Cardiac ventricle fibroblast (primary cell): ENCODE data around the gene PWWP3B. TPM values are rescaled to one million over a fixed set of nuclear protein-coding genes. Genes with fewer than 3 reads are reported as not detected.

Experiments used
- total RNA-seq: library from RNA; depleted of rRNA; stranded (reverse); fragments of >200 nt; gene quantifications from 2 replicates; pipeline ENCODE4 v1.2.3, GENCODE V29; 2015

Gene PWWP3B
- 0.73 and 0.94 TPM in 2 replicates for total RNA-seq

DNA sequence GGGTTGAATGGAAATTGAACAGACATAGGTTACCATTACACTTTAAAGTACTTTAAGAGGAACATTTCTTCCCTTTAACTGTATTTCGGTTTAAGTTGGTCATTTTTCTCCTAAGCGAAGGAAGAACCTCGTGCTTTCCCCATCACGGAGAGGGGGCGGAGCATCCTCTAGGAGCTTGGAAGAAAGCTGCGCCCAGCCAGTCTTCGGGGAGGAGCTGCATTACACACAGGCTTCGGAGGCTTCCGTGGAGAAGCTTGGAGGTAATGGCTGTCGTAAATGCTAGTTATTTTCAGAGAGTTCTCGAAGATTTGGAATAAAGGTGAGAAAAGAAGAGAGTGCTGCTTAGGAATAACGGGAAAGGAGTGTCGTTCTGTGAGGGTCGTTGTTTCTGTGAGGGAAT, at the start of gene PWWP3B:
Gene PWWP3B, plus strand, starts transcription at position 199 of the 400 bp plus-strand sequence. CDS start 37,128 bp downstream, outside the sequence.

Other genes starting within 250 kb of the PWWP3B start
- not detected in 2 replicates for gene SERPINA7, start 129.6 kb upstream of the PWWP3B start, total RNA-seq